Caco-2 (cell line): ENCODE data around the gene AGMO. TPM values are rescaled to one million over a fixed set of nuclear protein-coding genes. Genes with fewer than 3 reads are reported as not detected.

ENCODE experiments used
- BruUV-seq: library from RNA; stranded (reverse); fragments of 400-500 nt; replicated peaks from 2 replicates; lab custom pipeline; 2021; lab: Mats Ljungman, UMichigan
- CTCF ChIA-PET: fragments of 300-600 bp; sonication (Branson Sonifier 250); formaldehyde crosslinking; loops from one replicate; lab custom pipeline; 2022; ENCODE audit warnings: antibody characterized with exemption; lab: Charles Lee
- POLR2A ChIA-PET: fragments of 300-600 bp; sonication (Branson Sonifier 250); formaldehyde crosslinking; loops from one replicate; lab custom pipeline; 2022; ENCODE audit warnings: antibody characterized with exemption; lab: Charles Lee
- DNase-seq, 2 experiments: peaks; one replicate each; pipeline versions ENCODE4 v3.0.0 to v3.0.0-alpha.2; 2020 to 2022
- H3K27me3 ChIP-seq: replicated peaks from 2 replicates; pipeline ENCODE4 v1.6.0; 2011; ENCODE audit warnings: low read length; ENCODE audit not compliant: control insufficient read depth, insufficient read depth
- H3K36me3 ChIP-seq: 2 replicates; pipeline ENCODE4 v1.5.1; 2011; ENCODE audit warnings: low read length; ENCODE audit not compliant: control insufficient read depth, insufficient read depth
- H3K4me1 ChIP-seq: fragments of 250-450 bp; sonication (Bioruptor Pico); 2 replicates; pipeline ENCODE4 v1.5.1; 2020; ENCODE audit warnings: mild to moderate bottlenecking
- H3K4me3 ChIP-seq: 2 replicates; pipeline ENCODE4 v1.5.1; 2011; ENCODE audit warnings: low read depth, mild to moderate bottlenecking, control low read depth, low read length
- H3K9me3 ChIP-seq: fragments of 250-450 bp; sonication (Bioruptor Pico); 2 replicates; pipeline ENCODE4 v1.5.1; 2020; ENCODE audit warnings: mild to moderate bottlenecking, moderate library complexity
- H3K27ac Mint-ChIP-seq: one replicate; pipeline ENCODE4 v1.8.0; 2022; ENCODE audit warnings: mixed read lengths; ENCODE audit not compliant: unreplicated experiment
- H3K27me3 Mint-ChIP-seq: one replicate; pipeline ENCODE4 v1.8.0; 2022; ENCODE audit warnings: mixed read lengths; ENCODE audit not compliant: insufficient read depth, unreplicated experiment
- H3K36me3 Mint-ChIP-seq: one replicate; pipeline ENCODE4 v1.8.0; 2022; ENCODE audit warnings: mild to moderate bottlenecking, mixed read lengths; ENCODE audit not compliant: insufficient read depth, unreplicated experiment
- H3K4me1 Mint-ChIP-seq: one replicate; pipeline ENCODE4 v1.8.0; 2022; ENCODE audit warnings: low read depth, mixed read lengths; ENCODE audit not compliant: unreplicated experiment
- H3K4me3 Mint-ChIP-seq: one replicate; pipeline ENCODE4 v1.8.0; 2022; ENCODE audit warnings: mild to moderate bottlenecking, moderate library complexity, mixed read lengths; ENCODE audit not compliant: unreplicated experiment
- H3K9me3 Mint-ChIP-seq: one replicate; pipeline ENCODE4 v1.8.0; 2022; ENCODE audit warnings: mixed read lengths; ENCODE audit not compliant: unreplicated experiment
- intact Hi-C: fragments of 100-400 bp; cut with micrococcal nuclease; formaldehyde crosslinking; loops from one replicate; pipeline ENCODE4 v1.10.0; 2022; ENCODE audit not compliant: unreplicated experiment
- total RNA-seq: library from RNA; stranded (reverse); gene quantifications from 2 replicates; pipeline ENCODE4 v1.2.3, GENCODE V29; 2022
- TF ChIP-seq, protein P1 (sequence below), 2 experiments: fragments of 200-600 bp in 1 of 2; IDR thresholded peaks; 1 replicate in 1 of 2; 2 replicates in 1 of 2; pipeline versions ENCODE4 v1.5.1 to v1.8.0; 2011 to 2022; ENCODE audit warnings: antibody characterized with exemption in 1 of 2, control low read depth in 1 of 2, inconsistent platforms in 1 of 2, low read depth in 1 of 2, low read length in 1 of 2, mild to moderate bottlenecking in 1 of 2, moderate library complexity in 1 of 2; ENCODE audit not compliant: insufficient read depth in 1 of 2, severe bottlenecking in 1 of 2, unreplicated experiment in 1 of 2

Gene AGMO
- total RNA-seq, 1 experiment from 2014 or later: 0.16 TPM

DNA sequence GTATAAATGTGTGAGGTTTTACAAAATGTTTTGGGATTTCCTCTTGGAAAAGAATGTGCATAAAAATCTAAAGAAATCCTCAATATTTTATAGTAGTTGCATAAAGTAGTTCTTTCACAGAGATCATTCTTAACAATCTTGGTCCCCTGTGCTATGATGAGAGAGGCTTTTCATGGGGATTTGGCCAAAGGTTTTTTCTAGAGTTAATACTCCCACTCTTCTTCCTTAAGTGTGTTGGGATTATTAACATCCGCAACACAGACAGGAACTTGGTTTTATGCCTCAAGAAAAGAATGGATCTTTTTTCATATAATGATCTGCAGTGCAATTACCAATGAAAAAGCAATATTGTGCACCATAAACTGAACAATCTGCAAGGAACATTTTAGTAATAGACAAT, 71.5 kb downstream of the AGMO start:
- intact Hi-C loops: no loop called here
- POLR2A ChIA-PET: no interaction called here
- H3K27me3 Mint-ChIP-seq: peaks cover 3% of the 10 kb centered on the region

DNA sequence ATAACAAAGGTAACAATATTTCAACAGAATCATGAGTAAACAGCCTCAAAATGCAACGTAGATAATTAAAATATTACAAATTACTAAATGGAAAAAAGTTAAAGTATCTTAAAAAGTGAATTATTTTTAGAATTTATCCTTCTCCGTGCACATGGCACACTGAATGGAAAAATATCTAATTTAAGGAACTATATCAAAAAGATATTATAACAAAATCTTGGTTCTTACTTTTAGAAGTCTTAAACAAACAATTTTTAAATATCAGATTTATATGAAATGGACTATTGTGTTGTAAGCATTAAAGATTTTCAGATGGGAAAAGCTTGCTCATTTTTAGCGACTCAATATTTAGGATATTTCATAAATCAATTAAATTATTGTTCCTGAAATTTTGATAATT, 72.0 kb downstream of the AGMO start:
- H3K9me3 Mint-ChIP-seq: no peaks in the 10 kb centered on the region
- no peak for DNase-seq
- no TSS peak for BruUV-seq
- H3K36me3 Mint-ChIP-seq: no peaks in the 10 kb centered on the region
- Histone ChIP-seq H3K36me3 (no peaks in the 10 kb centered on the region), H3K4me3 (no peak overlapping the region), H3K9me3 (no peaks in the 10 kb centered on the region), H3K4me1 (no peaks in the 10 kb centered on the region), H3K27me3 (no peaks in the 10 kb centered on the region)
- ChIA-PET POLR2A (no interaction called here), CTCF (no interaction called here)
- intact Hi-C loops: no loop called here
- TF ChIP-seq, protein P1, sequence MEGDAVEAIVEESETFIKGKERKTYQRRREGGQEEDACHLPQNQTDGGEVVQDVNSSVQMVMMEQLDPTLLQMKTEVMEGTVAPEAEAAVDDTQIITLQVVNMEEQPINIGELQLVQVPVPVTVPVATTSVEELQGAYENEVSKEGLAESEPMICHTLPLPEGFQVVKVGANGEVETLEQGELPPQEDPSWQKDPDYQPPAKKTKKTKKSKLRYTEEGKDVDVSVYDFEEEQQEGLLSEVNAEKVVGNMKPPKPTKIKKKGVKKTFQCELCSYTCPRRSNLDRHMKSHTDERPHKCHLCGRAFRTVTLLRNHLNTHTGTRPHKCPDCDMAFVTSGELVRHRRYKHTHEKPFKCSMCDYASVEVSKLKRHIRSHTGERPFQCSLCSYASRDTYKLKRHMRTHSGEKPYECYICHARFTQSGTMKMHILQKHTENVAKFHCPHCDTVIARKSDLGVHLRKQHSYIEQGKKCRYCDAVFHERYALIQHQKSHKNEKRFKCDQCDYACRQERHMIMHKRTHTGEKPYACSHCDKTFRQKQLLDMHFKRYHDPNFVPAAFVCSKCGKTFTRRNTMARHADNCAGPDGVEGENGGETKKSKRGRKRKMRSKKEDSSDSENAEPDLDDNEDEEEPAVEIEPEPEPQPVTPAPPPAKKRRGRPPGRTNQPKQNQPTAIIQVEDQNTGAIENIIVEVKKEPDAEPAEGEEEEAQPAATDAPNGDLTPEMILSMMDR (IDR thresholded peaks at IDR 0.05; ENCODE audit: insufficient read depth in 1 of 2, low read depth in 1 of 2, low read length in 1 of 2, severe bottlenecking in 1 of 2, unreplicated experiment in 1 of 2): no peak
- H3K27me3 Mint-ChIP-seq: peaks cover 4% of the 10 kb centered on the region
- no peak overlapping the region for H3K4me3 Mint-ChIP-seq
- no peak overlapping the region for H3K27ac Mint-ChIP-seq
- no peaks in the 10 kb centered on the region for H3K4me1 Mint-ChIP-seq

More for the DNA sequence above, 71.5 kb downstream of the AGMO start:
- CTCF ChIA-PET: no interaction called here
- Histone ChIP-seq H3K4me3 (no peak overlapping the region), H3K36me3 (no peaks in the 10 kb centered on the region), H3K9me3 (no peaks in the 10 kb centered on the region), H3K27me3 (no peaks in the 10 kb centered on the region), H3K4me1 (no peaks in the 10 kb centered on the region)
- H3K4me1 Mint-ChIP-seq: no peaks in the 10 kb centered on the region
- no peaks in the 10 kb centered on the region for H3K9me3 Mint-ChIP-seq
- no TSS peak for BruUV-seq
- H3K36me3 Mint-ChIP-seq: no peaks in the 10 kb centered on the region
- no peak overlapping the region for H3K27ac Mint-ChIP-seq
- H3K4me3 Mint-ChIP-seq: no peak overlapping the region
- TF ChIP-seq, protein P1 (IDR thresholded peaks at IDR 0.05; ENCODE audit: insufficient read depth in 1 of 2, low read depth in 1 of 2, low read length in 1 of 2, severe bottlenecking in 1 of 2, unreplicated experiment in 1 of 2): no peak
- no peak for DNase-seq

DNA sequence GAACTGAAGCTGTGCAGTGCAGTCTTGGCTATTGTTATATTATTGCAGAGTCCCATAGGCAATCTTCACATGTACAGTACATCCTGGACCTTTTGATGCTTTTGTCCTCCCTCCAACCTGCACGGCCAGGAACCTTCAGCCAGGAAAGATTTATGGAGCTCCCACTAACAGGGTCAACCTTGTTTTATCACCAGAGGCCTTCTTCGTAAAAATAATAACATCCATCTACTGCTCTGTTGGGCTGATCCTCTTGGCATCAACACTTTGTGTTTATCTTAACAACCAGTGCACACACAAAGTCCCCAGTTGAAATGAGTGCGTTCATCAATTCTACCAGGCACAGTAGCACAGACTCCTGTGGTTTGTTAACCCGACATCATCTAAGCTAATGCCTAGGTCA, 72.4 kb downstream of the AGMO start:
- no peaks in the 10 kb centered on the region for H3K9me3 ChIP-seq
- DNase-seq: no peak
- no peaks in the 10 kb centered on the region for H3K27me3 ChIP-seq
- no peak overlapping the region for H3K4me3 ChIP-seq
- Mint-ChIP-seq H3K4me1 (no peaks in the 10 kb centered on the region), H3K27me3 (peaks cover 8% of the 10 kb centered on the region), H3K36me3 (no peaks in the 10 kb centered on the region), H3K27ac (no peak overlapping the region), H3K9me3 (no peaks in the 10 kb centered on the region), H3K4me3 (no peak overlapping the region)
- BruUV-seq: no TSS peak
- ChIA-PET CTCF (no interaction called here), POLR2A (no interaction called here)
- TF ChIP-seq, protein P1 (IDR thresholded peaks at IDR 0.05; ENCODE audit: insufficient read depth in 1 of 2, low read depth in 1 of 2, low read length in 1 of 2, severe bottlenecking in 1 of 2, unreplicated experiment in 1 of 2): no peak
- intact Hi-C loops: no loop called here
- no peaks in the 10 kb centered on the region for H3K36me3 ChIP-seq
- H3K4me1 ChIP-seq: no peaks in the 10 kb centered on the region
